Kidney (tissue), 14 donors: ENCODE measurements around the gene SIK3. TPM values are rescaled to one million over a fixed set of nuclear protein-coding genes. Genes with fewer than 3 reads are reported as not detected.
"Not testable (repeated sequence)": the region's sequence is repeated elsewhere in the genome, so short reads cannot be mapped to it uniquely, and the experiment has no call there.

Source experiments
- DNase-seq, 5 donors: peaks; one replicate each; pipeline ENCODE4 v3.0.0-alpha.2; 2013 to 2020
- FAIRE-seq: peaks from 2 replicates; lab custom pipeline; 2012; peaks lifted over from hg19 to GRCh38; lab: Jason Lieb, UNC
- H3K27ac ChIP-seq, 2 donors: one replicate each; pipeline ENCODE4 v1.7.0; 2013; ENCODE audit warnings: low read depth in 2 of 2, low read length in 2 of 2, inconsistent platforms in 1 of 2
- H3K27me3 ChIP-seq: one replicate; pipeline ENCODE4 v1.7.1; 2013; ENCODE audit warnings: low read length, inconsistent platforms; ENCODE audit not compliant: control insufficient read depth, insufficient read depth
- H3K36me3 ChIP-seq, 3 donors: one replicate each; pipeline versions ENCODE4 v1.7.0 to v1.7.1; 2013; ENCODE audit warnings: low read length in 3 of 3, control low read depth in 1 of 3, inconsistent platforms in 1 of 3; ENCODE audit not compliant: insufficient read depth in 3 of 3, control insufficient read depth in 2 of 3
- H3K4me1 ChIP-seq, 3 donors: one replicate each; pipeline versions ENCODE4 v1.7.0 to v1.7.1; 2013; ENCODE audit warnings: low read length in 3 of 3, inconsistent platforms in 1 of 3, low read depth in 1 of 3; ENCODE audit not compliant: control insufficient read depth in 2 of 3, insufficient read depth in 2 of 3
- H3K4me3 ChIP-seq, 3 donors: one replicate each; pipeline versions ENCODE4 v1.7.0 to v1.8.1; 2013; ENCODE audit warnings: low read length in 3 of 3, control low read depth in 1 of 3, inconsistent platforms in 1 of 3
- H3K9ac ChIP-seq, 3 donors: one replicate each; pipeline versions ENCODE4 v1.7.0 to v1.7.1; 2013; ENCODE audit warnings: low read length in 3 of 3, control low read depth in 1 of 3, inconsistent platforms in 1 of 3
- H3K9me3 ChIP-seq, 3 donors: one replicate each; pipeline versions ENCODE4 v1.7.0 to v1.7.1; 2013; ENCODE audit warnings: low read length in 3 of 3, control low read depth in 1 of 3, inconsistent platforms in 1 of 3; ENCODE audit not compliant: control insufficient read depth in 2 of 3, insufficient read depth in 1 of 3
- intact Hi-C: fragments of 100-400 bp; cut with DNase I; formaldehyde crosslinking; loops from one replicate; pipeline ENCODE4 v1.11.1; 2022
- polyA plus RNA-seq: library from polyadenylated mRNA; stranded (reverse); fragments of 350-450 nt; fragmentation: Illumina TruSeq; extraction: RNeasy Lipid Tissue Mini Kit (QIAGEN cat#74804); gene quantifications from one replicate; pipeline ENCODE4 v1.2.3, GENCODE V29; 2014; ENCODE audit warnings: low read depth, low replicate concordance; ENCODE audit not compliant: insufficient read depth
- total RNA-seq: library from RNA; stranded (reverse); fragmentation: NEBNext Ultra II Directional; extraction: Animal tissue kit (Norgen Biotek cat#: 25700); gene quantifications from one replicate; pipeline ENCODE4 v1.2.1, GENCODE V29; 2021
- TF ChIP-seq, protein P1 (sequence below): IDR thresholded peaks from 3 replicates; pipeline ENCODE4 v1.5.1; 2012; ENCODE audit warnings: mild to moderate bottlenecking, moderate library complexity, borderline replicate concordance; ENCODE audit not compliant: insufficient read depth; ENCODE audit errors: extremely low read depth
- donor health status: control.
- donor health status: control.
- donor health status: control.
- donor health status: control.
- donor health status: control.
- donor health status: DM: yes; HTN: yes; CAD: no.
- donor health status: Normal renal cell carcinoma (clear cell type).

SIK3 gene
- total and polyA plus RNA-seq, 2 donors from 2014 or later: 12.3 to 50.7 TPM

DNA sequence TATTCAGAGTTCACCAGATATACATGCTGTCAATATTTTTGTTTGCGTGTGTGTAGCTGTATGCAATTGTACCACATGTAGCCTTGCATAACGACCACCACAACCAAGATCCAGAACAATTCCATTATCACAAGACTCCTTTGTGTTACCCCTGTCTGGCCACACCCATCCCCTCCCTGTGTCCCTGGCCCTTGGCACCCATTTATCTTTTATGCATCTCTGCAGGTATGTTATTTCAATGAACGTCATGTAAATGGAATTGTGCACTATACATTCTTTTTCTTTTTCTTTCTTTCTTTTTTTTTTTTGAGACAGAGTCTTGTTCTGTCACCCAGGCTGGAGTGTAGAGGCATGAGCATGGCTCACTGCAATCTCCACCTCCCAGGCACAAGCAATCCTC, 36.2 kb upstream of the SIK3 start:
- Histone ChIP-seq H3K9ac (no peak overlapping the region), H3K9me3 (no peaks in the 10 kb centered on the region), H3K4me3 (no peak overlapping the region), H3K36me3 (no peaks in the 10 kb centered on the region), H3K27me3 (no peaks in the 10 kb centered on the region), H3K27ac (no peak overlapping the region), H3K4me1 (no peaks in the 10 kb centered on the region)
- TF ChIP-seq, protein P1, sequence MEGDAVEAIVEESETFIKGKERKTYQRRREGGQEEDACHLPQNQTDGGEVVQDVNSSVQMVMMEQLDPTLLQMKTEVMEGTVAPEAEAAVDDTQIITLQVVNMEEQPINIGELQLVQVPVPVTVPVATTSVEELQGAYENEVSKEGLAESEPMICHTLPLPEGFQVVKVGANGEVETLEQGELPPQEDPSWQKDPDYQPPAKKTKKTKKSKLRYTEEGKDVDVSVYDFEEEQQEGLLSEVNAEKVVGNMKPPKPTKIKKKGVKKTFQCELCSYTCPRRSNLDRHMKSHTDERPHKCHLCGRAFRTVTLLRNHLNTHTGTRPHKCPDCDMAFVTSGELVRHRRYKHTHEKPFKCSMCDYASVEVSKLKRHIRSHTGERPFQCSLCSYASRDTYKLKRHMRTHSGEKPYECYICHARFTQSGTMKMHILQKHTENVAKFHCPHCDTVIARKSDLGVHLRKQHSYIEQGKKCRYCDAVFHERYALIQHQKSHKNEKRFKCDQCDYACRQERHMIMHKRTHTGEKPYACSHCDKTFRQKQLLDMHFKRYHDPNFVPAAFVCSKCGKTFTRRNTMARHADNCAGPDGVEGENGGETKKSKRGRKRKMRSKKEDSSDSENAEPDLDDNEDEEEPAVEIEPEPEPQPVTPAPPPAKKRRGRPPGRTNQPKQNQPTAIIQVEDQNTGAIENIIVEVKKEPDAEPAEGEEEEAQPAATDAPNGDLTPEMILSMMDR: no peak
- FAIRE-seq (no peak), DNase-seq (no peak)
- intact Hi-C loops: no loop called here

DNA sequence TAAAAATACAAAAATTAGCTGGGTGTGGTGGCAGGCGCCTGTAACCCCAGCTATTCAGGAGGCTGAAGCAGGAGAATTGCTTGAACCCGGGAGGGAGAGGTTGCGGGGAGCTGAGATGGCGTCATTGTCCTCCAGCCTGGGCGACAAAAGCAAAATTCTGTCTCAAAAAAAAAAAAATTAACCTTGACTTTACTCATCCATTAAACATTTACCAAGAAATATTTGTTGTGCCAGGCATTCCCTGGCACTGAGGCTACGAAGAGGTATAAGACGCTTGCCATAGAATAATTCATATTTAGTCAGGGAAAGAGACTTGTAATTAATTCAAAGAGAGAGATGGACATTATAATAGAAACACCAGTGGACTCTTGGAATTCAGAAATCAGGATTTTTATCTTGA, 32.7 kb upstream of the SIK3 start:
- Histone ChIP-seq H3K4me1 (no peaks in the 10 kb centered on the region), H3K36me3 (no peaks in the 10 kb centered on the region), H3K27ac (no peak overlapping the region), H3K9me3 (no peaks in the 10 kb centered on the region), H3K27me3 (no peaks in the 10 kb centered on the region), H3K9ac (no peak overlapping the region), H3K4me3 (no peak overlapping the region)
- TF ChIP-seq, protein P1: no peak
- FAIRE-seq (no peak), DNase-seq (no peak)
- intact Hi-C loops: no loop called here

DNA sequence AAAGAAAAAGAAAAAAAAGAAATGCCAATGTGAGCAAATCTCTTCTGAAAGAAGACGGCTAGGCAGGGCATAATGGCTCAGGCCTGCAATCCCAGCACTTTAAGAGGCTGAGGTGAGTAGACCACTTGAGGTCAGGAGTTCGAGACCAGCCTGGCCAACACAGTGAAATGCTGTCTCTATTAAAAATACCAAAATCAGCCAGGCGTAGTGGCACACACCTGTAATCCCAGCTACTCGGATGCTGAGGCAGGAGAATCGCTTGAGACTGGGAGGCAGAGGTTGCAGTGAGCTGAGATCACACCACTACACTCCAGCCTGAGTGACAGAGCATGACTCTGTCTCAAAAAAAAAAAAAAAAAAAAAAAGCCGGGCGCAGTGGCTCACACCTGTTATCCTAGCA, 32.2 kb upstream of the SIK3 start:
- H3K9ac ChIP-seq, H3K27ac ChIP-seq, H3K9me3 ChIP-seq, DNase-seq, H3K36me3 ChIP-seq, H3K27me3 ChIP-seq, H3K4me1 ChIP-seq, H3K4me3 ChIP-seq, FAIRE-seq, intact Hi-C loops: not testable (repeated sequence)

DNA sequence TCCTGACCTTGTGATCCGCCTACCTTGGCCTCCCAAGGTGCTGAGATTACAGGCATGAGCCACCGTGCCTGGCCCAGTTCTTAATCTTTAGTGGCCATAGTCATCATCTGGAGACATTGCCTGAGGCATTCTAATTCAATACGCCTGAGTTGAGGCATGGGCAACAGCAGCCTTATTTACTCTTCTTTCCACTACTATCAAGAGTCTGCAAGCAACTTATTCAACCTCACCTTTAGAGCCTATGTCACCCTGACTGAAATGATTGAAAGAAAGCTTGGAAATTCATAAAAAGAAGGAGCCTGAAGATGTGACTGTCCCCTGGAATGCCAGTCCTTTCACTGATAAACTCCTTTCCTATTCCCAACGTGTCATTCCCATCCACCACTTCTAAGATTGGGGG, 30.1 kb upstream of the SIK3 start:
- no peaks in the 10 kb centered on the region for H3K27me3 ChIP-seq
- H3K4me3 ChIP-seq: no peak overlapping the region
- no peaks in the 10 kb centered on the region for H3K36me3 ChIP-seq
- no peak overlapping the region for H3K27ac ChIP-seq
- FAIRE-seq (no peak), DNase-seq (no peak)
- no peaks in the 10 kb centered on the region for H3K4me1 ChIP-seq
- H3K9me3 ChIP-seq: no peaks in the 10 kb centered on the region
- no peak overlapping the region for H3K9ac ChIP-seq
- TF ChIP-seq, protein P1: no peak
- intact Hi-C loops: no loop called here
